Gastroesophageal sphincter (tissue), 4 donors: Measurements from ENCODE around the gene C10orf90. TPM values are rescaled to one million over a fixed set of nuclear protein-coding genes. Genes with fewer than 3 reads are reported as not detected.

Experiments
- ATAC-seq: fragments of 150-250 bp; one replicate; pipeline ENCODE4 v1.9.1; 2016; ENCODE audit warnings: mild to moderate bottlenecking, moderate library complexity
- H3K27ac ChIP-seq, 4 donors: fragments of 200-600 bp; sonication (generic) in 3 of 4; 1 replicate in 3 of 4; 2 replicates in 1 of 4; pipeline ENCODE4 v1.5.1; 2016 to 2019
- H3K27me3 ChIP-seq: fragments of 200-600 bp; sonication (generic); one replicate; pipeline ENCODE4 v1.5.1; 2019
- H3K36me3 ChIP-seq, 2 donors: fragments of 200-600 bp; sonication (generic); one replicate each; pipeline ENCODE4 v1.5.1; 2019; ENCODE audit warnings: control low read depth in 1 of 2
- H3K4me1 ChIP-seq, 3 donors: fragments of 200-600 bp; sonication (generic); 1 replicate in 2 of 3; 2 replicates in 1 of 3; pipeline ENCODE4 v1.5.1; 2016 to 2019; ENCODE audit warnings: control low read depth in 2 of 3
- H3K4me3 ChIP-seq, 2 donors: fragments of 200-600 bp; sonication (generic); one replicate each; pipeline ENCODE4 v1.5.1; 2019; ENCODE audit warnings: mild to moderate bottlenecking in 1 of 2, moderate library complexity in 1 of 2
- H3K9me3 ChIP-seq, 3 donors: fragments of 200-600 bp; sonication (generic); one replicate each; pipeline ENCODE4 v1.5.1; 2017 to 2019; ENCODE audit warnings: control low read depth in 2 of 3
- EP300 ChIP-seq: sonication (generic); formaldehyde crosslinking; IDR thresholded peaks from one replicate; pipeline ENCODE4 v1.6.1; 2017; ENCODE audit warnings: antibody characterized with exemption, mild to moderate bottlenecking
- POLR2A ChIP-seq, 2 donors: fragments of 450-650 bp; IDR thresholded peaks; one replicate each; pipeline ENCODE4 v1.6.1; 2017; ENCODE audit warnings: antibody characterized with exemption in 2 of 2, mild to moderate bottlenecking in 2 of 2, moderate library complexity in 1 of 2
- POLR2AphosphoS5 ChIP-seq: sonication (generic); formaldehyde crosslinking; IDR thresholded peaks from one replicate; pipeline ENCODE4 v1.6.1; 2017; ENCODE audit warnings: antibody characterized with exemption
- WGBS, 2 donors: methylation state at CpG; one replicate each; pipeline ENCODE4 v1.1.5; 2018; ENCODE audit warnings: low coverage in 1 of 2; 5-methylcytosine and 5-hydroxymethylcytosine counted together
- total RNA-seq, 4 donors: library from RNA; depleted of rRNA; stranded (reverse); fragments of >200 nt; gene quantifications; one replicate each; pipeline ENCODE4 v1.1.0, GENCODE V29; 2016
- TF ChIP-seq, protein P1 (sequence below), 4 experiments: fragments of 200-600 bp in 2 of 4; fragments of 450-650 bp in 2 of 4; sonication (generic) in 1 of 4; IDR thresholded peaks; one replicate each; pipeline ENCODE4 v1.5.1; 2017 to 2019; ENCODE audit warnings: antibody characterized with exemption in 4 of 4, mild to moderate bottlenecking in 2 of 4, moderate library complexity in 2 of 4

Gene C10orf90
- total RNA-seq, 4 donors from 2014 or later, result not detected

DNA sequence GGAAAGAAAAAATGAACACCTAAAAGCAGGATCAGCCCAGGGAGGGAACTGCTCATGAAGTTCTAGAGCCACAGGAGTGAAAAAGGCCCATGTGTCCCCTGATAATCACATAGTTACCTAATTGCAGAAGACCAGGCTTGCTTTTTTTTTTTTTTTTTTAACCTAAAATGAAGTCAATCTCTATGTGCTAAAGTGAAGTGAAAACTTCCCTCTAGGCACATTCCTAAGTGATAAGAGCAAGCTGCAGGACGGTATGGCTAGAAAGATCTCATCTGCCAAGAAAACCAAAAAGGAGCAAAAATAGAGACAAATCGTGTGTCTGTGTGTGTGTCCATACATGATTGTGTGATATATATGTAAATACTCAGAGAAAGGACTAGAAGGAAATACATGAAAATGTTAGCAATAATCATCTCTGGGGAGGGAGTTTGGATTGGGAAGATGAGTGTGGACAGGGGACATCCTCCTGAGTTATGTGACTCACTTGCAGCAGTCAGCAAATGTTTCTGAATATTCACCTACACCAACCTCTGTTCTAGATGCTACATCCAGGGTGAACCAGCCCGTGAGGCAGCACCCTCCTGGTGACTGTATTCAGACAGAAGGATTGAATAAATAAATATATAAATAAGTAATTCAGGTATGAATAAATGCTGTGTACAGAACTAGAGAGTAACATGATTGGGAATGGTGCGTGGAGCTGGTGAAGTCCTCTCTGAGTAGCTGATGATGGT is 76.4 kb downstream of the C10orf90 start:
- no peak overlapping the region for H3K4me3 ChIP-seq
- peaks cover 6% of the 10 kb centered on the region for H3K27me3 ChIP-seq
- 54 to 73% methylated on average over 2 to 4 of the region's 4 CpGs for WGBS, 2 donors
- no peaks in the 10 kb centered on the region for H3K4me1 ChIP-seq
- H3K27ac ChIP-seq, result no peak overlapping the region
- ATAC-seq, result no peak
- H3K36me3 ChIP-seq, result no peaks in the 10 kb centered on the region
- H3K9me3 ChIP-seq, result no peaks in the 10 kb centered on the region
- no peak for TF ChIP-seq POLR2A (IDR thresholded peaks at IDR 0.05)

DNA sequence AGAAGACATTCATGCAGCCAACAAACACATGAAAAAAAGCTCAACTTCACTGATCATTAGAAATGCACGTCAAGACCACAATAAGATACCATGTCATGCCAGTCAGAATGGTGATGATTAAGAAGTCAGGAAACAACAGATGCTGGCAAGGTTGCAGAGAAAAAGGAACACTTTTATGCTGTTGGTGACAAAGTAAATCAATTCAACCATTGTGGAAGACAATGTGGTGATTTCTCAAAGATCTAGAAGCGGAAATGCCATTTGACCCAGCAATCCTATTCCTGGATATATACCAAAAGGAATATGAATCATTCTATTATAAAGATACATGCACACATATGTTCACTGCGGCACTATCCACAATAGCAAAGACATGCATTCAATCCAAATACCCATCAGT is 77.6 kb downstream of the C10orf90 start:
- Histone ChIP-seq H3K36me3 (no peaks in the 10 kb centered on the region), H3K27ac (no peak overlapping the region), H3K4me3 (no peak overlapping the region), H3K4me1 (no peaks in the 10 kb centered on the region), H3K27me3 (peaks cover 9% of the 10 kb centered on the region), H3K9me3 (no peaks in the 10 kb centered on the region)
- TF ChIP-seq EP300, result no peak
- TF ChIP-seq POLR2A (IDR thresholded peaks at IDR 0.05), result no peak
- TF ChIP-seq, protein P1, sequence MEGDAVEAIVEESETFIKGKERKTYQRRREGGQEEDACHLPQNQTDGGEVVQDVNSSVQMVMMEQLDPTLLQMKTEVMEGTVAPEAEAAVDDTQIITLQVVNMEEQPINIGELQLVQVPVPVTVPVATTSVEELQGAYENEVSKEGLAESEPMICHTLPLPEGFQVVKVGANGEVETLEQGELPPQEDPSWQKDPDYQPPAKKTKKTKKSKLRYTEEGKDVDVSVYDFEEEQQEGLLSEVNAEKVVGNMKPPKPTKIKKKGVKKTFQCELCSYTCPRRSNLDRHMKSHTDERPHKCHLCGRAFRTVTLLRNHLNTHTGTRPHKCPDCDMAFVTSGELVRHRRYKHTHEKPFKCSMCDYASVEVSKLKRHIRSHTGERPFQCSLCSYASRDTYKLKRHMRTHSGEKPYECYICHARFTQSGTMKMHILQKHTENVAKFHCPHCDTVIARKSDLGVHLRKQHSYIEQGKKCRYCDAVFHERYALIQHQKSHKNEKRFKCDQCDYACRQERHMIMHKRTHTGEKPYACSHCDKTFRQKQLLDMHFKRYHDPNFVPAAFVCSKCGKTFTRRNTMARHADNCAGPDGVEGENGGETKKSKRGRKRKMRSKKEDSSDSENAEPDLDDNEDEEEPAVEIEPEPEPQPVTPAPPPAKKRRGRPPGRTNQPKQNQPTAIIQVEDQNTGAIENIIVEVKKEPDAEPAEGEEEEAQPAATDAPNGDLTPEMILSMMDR (IDR thresholded peaks at IDR 0.05), result no peak
- no peak for TF ChIP-seq POLR2AphosphoS5
- 86 to 91% methylated on average over 3 of the region's 3 CpGs for WGBS, 2 donors
- no peak for ATAC-seq

GRCh38 chr10:126588024-126588423 is 82.5 kb downstream of the C10orf90 start:
- TF ChIP-seq POLR2A (IDR thresholded peaks at IDR 0.05), result no peak
- TF ChIP-seq, protein P1 (IDR thresholded peaks at IDR 0.05), result no peak
- TF ChIP-seq EP300, result no peak
- no peak for TF ChIP-seq POLR2AphosphoS5
- ATAC-seq, result no peak

DNA sequence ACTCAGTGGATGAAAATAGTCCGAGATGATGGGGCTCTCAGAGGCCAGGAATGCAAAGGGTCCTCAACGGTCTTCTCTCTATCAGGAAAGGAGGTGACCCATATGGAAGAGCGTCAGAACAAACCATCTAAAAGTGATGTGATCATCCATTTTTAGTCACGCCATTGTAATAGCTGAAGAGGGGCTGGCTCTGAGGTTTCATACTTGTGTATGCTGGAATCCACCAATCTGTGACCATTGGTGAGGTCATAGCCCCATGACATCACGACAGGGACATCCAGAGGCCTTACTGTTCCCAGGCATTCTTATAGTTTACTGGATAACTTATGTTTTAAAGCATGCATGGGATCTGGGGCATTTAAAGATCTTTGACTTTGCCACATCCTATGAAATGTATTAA is 83.6 kb downstream of the C10orf90 start:
- WGBS, 2 donors, result 57 to 78% methylated on average over 1 to 2 of the region's 5 CpGs
- no peaks in the 10 kb centered on the region for H3K4me1 ChIP-seq
- no peak overlapping the region for H3K4me3 ChIP-seq
- ATAC-seq, result no peak
- peaks cover 19% of the 10 kb centered on the region for H3K27me3 ChIP-seq
- no peaks in the 10 kb centered on the region for H3K36me3 ChIP-seq
- no peaks in the 10 kb centered on the region for H3K9me3 ChIP-seq
- TF ChIP-seq, protein P1 (IDR thresholded peaks at IDR 0.05), result no peak
- no peak for TF ChIP-seq POLR2A (IDR thresholded peaks at IDR 0.05)
- TF ChIP-seq POLR2AphosphoS5, result no peak
- no peak for TF ChIP-seq EP300
- no peak overlapping the region for H3K27ac ChIP-seq

More at GRCh38 chr10:126588024-126588423, 82.5 kb downstream of the C10orf90 start:
- H3K36me3 ChIP-seq, result no peaks in the 10 kb centered on the region
- H3K9me3 ChIP-seq, result no peaks in the 10 kb centered on the region
- peaks cover 14% of the 10 kb centered on the region for H3K27me3 ChIP-seq
- H3K4me3 ChIP-seq, result no peak overlapping the region
- no peaks in the 10 kb centered on the region for H3K4me1 ChIP-seq
- H3K27ac ChIP-seq, result no peak overlapping the region
- no CpG with 5 or more reads among the region's 4 CpGs for WGBS, 2 donors

DNA sequence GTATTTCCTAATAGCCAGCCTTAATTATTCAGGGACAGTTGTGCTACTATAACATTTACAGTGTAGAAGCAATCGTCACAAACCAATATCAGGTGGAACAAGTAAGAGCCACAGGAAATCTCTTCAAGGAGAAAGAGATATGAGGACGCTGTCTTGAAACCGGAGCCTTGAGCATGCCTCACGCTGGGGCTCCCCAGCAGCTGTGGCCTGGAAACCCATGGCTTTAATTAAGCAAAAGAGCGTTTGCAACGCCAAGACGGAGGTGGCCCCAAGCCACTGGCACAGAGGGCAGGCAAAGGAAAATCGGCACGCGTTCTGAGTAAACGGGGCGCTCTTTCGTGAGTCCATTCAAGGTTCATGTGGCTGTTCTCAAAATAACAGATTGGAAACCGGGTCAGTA is 84.4 kb downstream of the C10orf90 start:
- Histone ChIP-seq H3K4me1 (no peaks in the 10 kb centered on the region), H3K27ac (no peak overlapping the region), H3K36me3 (no peaks in the 10 kb centered on the region), H3K9me3 (no peaks in the 10 kb centered on the region), H3K4me3 (no peak overlapping the region), H3K27me3 (peaks cover 21% of the 10 kb centered on the region)
- 77% methylated on average over 7 to 11 of the region's 14 CpGs for WGBS, 2 donors
- TF ChIP-seq POLR2AphosphoS5, result no peak
- no peak for TF ChIP-seq POLR2A (IDR thresholded peaks at IDR 0.05)
- TF ChIP-seq EP300, result no peak
- TF ChIP-seq, protein P1 (IDR thresholded peaks at IDR 0.05), result no peak
- no peak for ATAC-seq
